SK-N-SH (cell line): ENCODE measurements around the gene FAM229A. TPM values are rescaled to one million over a fixed set of nuclear protein-coding genes. Genes with fewer than 3 reads are reported as not detected.

Source experiments
- CTCF ChIA-PET: fragments of 300-600, 350-600 bp; formaldehyde crosslinking; extraction: SDS; loops from one replicate; lab custom pipeline; 2021; lab: Yijun Ruan, JAX
- POLR2A ChIA-PET: fragments of 350-600 bp; sonication (Branson Sonifier 250); formaldehyde crosslinking; extraction: SDS; loops from one replicate; lab custom pipeline; 2020; ENCODE audit warnings: antibody characterized with exemption, inconsistent platforms; lab: Yijun Ruan, JAX
- DNase-seq: peaks from one replicate; pipeline ENCODE4 v3.0.0; 2012
- H2AFZ ChIP-seq: fragments of 200-600 bp; sonication (generic); 2 replicates; pipeline ENCODE4 v1.8.1; 2016; ENCODE audit warnings: antibody characterized with exemption, mild to moderate bottlenecking, low read depth
- H3F3A ChIP-seq: fragments of 200-600 bp; sonication (generic); replicated peaks from 2 replicates; pipeline ENCODE3; 2016; ENCODE audit warnings: antibody characterized with exemption, mild to moderate bottlenecking; ENCODE audit not compliant: insufficient read depth
- H3K27ac ChIP-seq, 2 experiments: fragments of 200-500 bp in 1 of 2; fragments of 200-600 bp in 1 of 2; sonication (Bioruptor generic) in 1 of 2; sonication (generic), shearing (Covaris generic) in 1 of 2; 2 replicates each; pipeline versions ENCODE4 v1.5.1 to v1.6.1; 2014 to 2016; ENCODE audit warnings: low read depth in 2 of 2, inconsistent platforms in 1 of 2, low read length in 1 of 2, mild to moderate bottlenecking in 1 of 2, mixed read lengths in 1 of 2
- H3K27me3 ChIP-seq: fragments of 200-600 bp; sonication (generic), shearing (Covaris generic); 2 replicates; pipeline ENCODE4 v1.6.1; 2016; ENCODE audit warnings: mixed run types; ENCODE audit not compliant: insufficient read depth
- H3K36me3 ChIP-seq, 2 experiments: fragments of 200-500 bp in 1 of 2; fragments of 200-600 bp in 1 of 2; sonication (Bioruptor generic) in 1 of 2; sonication (generic) in 1 of 2; replicated peaks in 1 of 2; 2 replicates each; pipeline versions ENCODE3 to v1.5.1; 2014 to 2016; ENCODE audit warnings: low read length in 1 of 2, mild to moderate bottlenecking in 1 of 2; ENCODE audit not compliant: insufficient read depth in 2 of 2, control insufficient read depth in 1 of 2
- H3K4me1 ChIP-seq, 2 experiments: fragments of 200-500 bp in 1 of 2; fragments of 200-600 bp in 1 of 2; sonication (Bioruptor generic) in 1 of 2; sonication (generic), shearing (Covaris generic) in 1 of 2; 2 replicates each; pipeline versions ENCODE4 v1.5.1 to v1.6.1; 2014 to 2016; ENCODE audit warnings: low read depth in 1 of 2, low read length in 1 of 2, mixed run types in 1 of 2; ENCODE audit not compliant: insufficient read depth in 2 of 2, control insufficient read depth in 1 of 2
- H3K4me2 ChIP-seq: fragments of 200-600 bp; sonication (generic), shearing (Covaris generic); 2 replicates; pipeline ENCODE4 v1.6.1; 2017; ENCODE audit warnings: mixed run types
- H3K4me3 ChIP-seq, 2 experiments: fragments of 200-500 bp in 1 of 2; fragments of 200-600 bp in 1 of 2; sonication (Bioruptor generic) in 1 of 2; sonication (generic), shearing (Covaris generic) in 1 of 2; 2 replicates each; pipeline versions ENCODE4 v1.5.1 to v1.8.1; 2014 to 2016; ENCODE audit warnings: low read depth in 2 of 2, inconsistent platforms in 1 of 2, low read length in 1 of 2, mild to moderate bottlenecking in 1 of 2, mixed read lengths in 1 of 2, moderate library complexity in 1 of 2
- H3K79me2 ChIP-seq: fragments of 200-600 bp; sonication (generic); 2 replicates; pipeline ENCODE4 v1.8.1; 2017; ENCODE audit warnings: mild to moderate bottlenecking; ENCODE audit not compliant: insufficient read depth
- H3K9ac ChIP-seq: fragments of 200-600 bp; sonication (generic); 2 replicates; pipeline ENCODE4 v1.6.1; 2017; ENCODE audit warnings: mixed run types
- H3K9me2 ChIP-seq: fragments of 200-600 bp; sonication (generic); 2 replicates; pipeline ENCODE4 v1.6.1; 2017; ENCODE audit warnings: mixed run types
- H3K9me3 ChIP-seq: fragments of 200-600 bp; sonication (generic); 2 replicates; pipeline ENCODE4 v1.6.1; 2017; ENCODE audit warnings: mixed run types, mild to moderate bottlenecking, moderate library complexity
- H4K20me1 ChIP-seq: fragments of 200-600 bp; sonication (generic); 2 replicates; pipeline ENCODE4 v1.6.1; 2017; ENCODE audit warnings: mild to moderate bottlenecking, mixed run types; ENCODE audit not compliant: insufficient read depth
- ELF1 ChIP-seq: IDR thresholded peaks from 2 replicates; pipeline ENCODE4 v1.4.0; 2012
- EP300 ChIP-seq, 2 experiments: IDR thresholded peaks; 2 replicates each; pipeline versions ENCODE4 v1.4.0 to v1.6.1; 2012; ENCODE audit warnings: borderline replicate concordance in 1 of 2, low read depth in 1 of 2, low read length in 1 of 2
- GATA2 ChIP-seq: sonication (generic); formaldehyde crosslinking; IDR thresholded peaks from 2 replicates; pipeline ENCODE4 v1.5.0; 2020; ENCODE audit warnings: mild to moderate bottlenecking, missing genetic modification reagents
- MXI1 ChIP-seq: IDR thresholded peaks from 2 replicates; pipeline ENCODE4 v1.6.1; 2012; ENCODE audit warnings: mild to moderate bottlenecking, low read depth, low read length, improper control_type of control experiment
- NRF1 ChIP-seq: IDR thresholded peaks from 2 replicates; pipeline ENCODE4 v1.6.1; 2012; ENCODE audit warnings: low read depth, mild to moderate bottlenecking, low read length
- POLR2AphosphoS5 ChIP-seq: IDR thresholded peaks from 2 replicates; pipeline ENCODE4 v1.6.1; 2012; ENCODE audit warnings: low read depth, low read length
- RFX5 ChIP-seq: IDR thresholded peaks from 2 replicates; pipeline ENCODE4 v1.6.1; 2012; ENCODE audit warnings: mild to moderate bottlenecking, improper control_type of control experiment, low read length
- RXRA ChIP-seq: IDR thresholded peaks from 2 replicates; pipeline ENCODE4 v1.4.0; 2012; ENCODE audit warnings: low read depth, mild to moderate bottlenecking, borderline replicate concordance
- TCF12 ChIP-seq: IDR thresholded peaks from 2 replicates; pipeline ENCODE4 v1.4.0; 2012
- TEAD4 ChIP-seq: IDR thresholded peaks from 2 replicates; pipeline ENCODE4 v1.4.0; 2012; ENCODE audit warnings: mild to moderate bottlenecking, borderline replicate concordance; ENCODE audit not compliant: insufficient read depth
- YY1 ChIP-seq: IDR thresholded peaks from 2 replicates; pipeline ENCODE4 v1.4.0; 2012; ENCODE audit warnings: low read depth, mild to moderate bottlenecking
- WGBS: methylation state at CpG from one replicate; pipeline ENCODE4 v1.1.6; 2017; ENCODE audit warnings: low lambda C conversion rate; 5-methylcytosine and 5-hydroxymethylcytosine counted together
- polyA plus RNA-seq, 3 experiments: library from polyadenylated mRNA; depleted of rRNA; stranded (reverse); fragments of >200 nt; gene quantifications; 2 replicates each; pipeline ENCODE4 v1.2.3, GENCODE V29; 2012
- TF ChIP-seq, protein P1 (sequence below): fragments of 200-600 bp; sonication (generic); IDR thresholded peaks from 2 replicates; pipeline ENCODE4 v1.6.1; 2017; ENCODE audit warnings: antibody characterized with exemption, mild to moderate bottlenecking, moderate library complexity
- TF ChIP-seq, protein P2 (sequence below): fragments of 150-350 bp; IDR thresholded peaks from 2 replicates; pipeline ENCODE4 v1.6.1; 2017; ENCODE audit warnings: antibody characterized with exemption, low read length, low read depth, borderline replicate concordance
- TF ChIP-seq, protein P3 (sequence below): IDR thresholded peaks from 2 replicates; pipeline ENCODE4 v1.4.0; 2012; ENCODE audit warnings: low read depth, borderline replicate concordance
- TF ChIP-seq, protein P4 (sequence below): IDR thresholded peaks from 2 replicates; pipeline ENCODE4; 2012
- TF ChIP-seq, protein P5 (sequence below): fragments of 150-350 bp; IDR thresholded peaks from 2 replicates; pipeline ENCODE4 v1.6.1; 2016; ENCODE audit warnings: mild to moderate bottlenecking, low read depth, low read length
- TF ChIP-seq, protein P6 (sequence below): IDR thresholded peaks from 2 replicates; pipeline ENCODE4 v1.6.1; 2012; ENCODE audit warnings: mild to moderate bottlenecking, low read depth, low read length, moderate library complexity

FAM229A gene
- polyA plus RNA-seq, 1 of the 3 experiments (the other 2 are of a cell fraction) = 8.0 TPM

DNA sequence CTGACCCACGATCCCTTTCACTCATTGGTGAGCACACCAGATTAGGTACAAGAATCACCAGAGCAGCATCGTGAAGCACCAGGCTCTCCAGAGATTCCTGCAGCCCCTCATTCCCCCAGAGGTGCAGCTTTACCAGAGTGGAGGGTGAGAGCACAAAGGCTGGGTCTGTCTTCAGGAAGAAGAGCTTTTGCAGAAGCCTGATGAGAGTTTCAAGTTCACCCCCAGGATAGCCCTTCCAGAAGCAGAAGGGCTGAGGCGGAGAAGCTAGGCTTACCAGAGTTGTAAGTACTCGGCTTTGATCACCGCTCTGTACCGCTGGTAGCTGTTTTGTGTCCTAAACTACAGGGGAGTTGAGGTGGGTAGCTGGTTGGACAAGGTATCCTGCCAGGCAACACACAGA lies 3.2 kb upstream of the FAM229A start:
- POLR2A ChIA-PET = no interaction called here
- H3K4me3 ChIP-seq = no peak overlapping the region
- H3K79me2 ChIP-seq = no peaks in the 10 kb centered on the region
- no peaks in the 10 kb centered on the region for H3K9me2 ChIP-seq
- no peak overlapping the region for H2AFZ ChIP-seq
- H4K20me1 ChIP-seq = no peaks in the 10 kb centered on the region
- peaks cover 6% of the 10 kb centered on the region for H3F3A ChIP-seq
- no peak for TF ChIP-seq YY1
- TF ChIP-seq, protein P1, sequence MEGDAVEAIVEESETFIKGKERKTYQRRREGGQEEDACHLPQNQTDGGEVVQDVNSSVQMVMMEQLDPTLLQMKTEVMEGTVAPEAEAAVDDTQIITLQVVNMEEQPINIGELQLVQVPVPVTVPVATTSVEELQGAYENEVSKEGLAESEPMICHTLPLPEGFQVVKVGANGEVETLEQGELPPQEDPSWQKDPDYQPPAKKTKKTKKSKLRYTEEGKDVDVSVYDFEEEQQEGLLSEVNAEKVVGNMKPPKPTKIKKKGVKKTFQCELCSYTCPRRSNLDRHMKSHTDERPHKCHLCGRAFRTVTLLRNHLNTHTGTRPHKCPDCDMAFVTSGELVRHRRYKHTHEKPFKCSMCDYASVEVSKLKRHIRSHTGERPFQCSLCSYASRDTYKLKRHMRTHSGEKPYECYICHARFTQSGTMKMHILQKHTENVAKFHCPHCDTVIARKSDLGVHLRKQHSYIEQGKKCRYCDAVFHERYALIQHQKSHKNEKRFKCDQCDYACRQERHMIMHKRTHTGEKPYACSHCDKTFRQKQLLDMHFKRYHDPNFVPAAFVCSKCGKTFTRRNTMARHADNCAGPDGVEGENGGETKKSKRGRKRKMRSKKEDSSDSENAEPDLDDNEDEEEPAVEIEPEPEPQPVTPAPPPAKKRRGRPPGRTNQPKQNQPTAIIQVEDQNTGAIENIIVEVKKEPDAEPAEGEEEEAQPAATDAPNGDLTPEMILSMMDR = no peak
- no peak for TF ChIP-seq EP300 (IDR thresholded peaks at IDR 0.05; ENCODE audit: borderline replicate concordance in 1 of 2, low read depth in 1 of 2, low read length in 1 of 2)
- no peak for TF ChIP-seq RFX5
- TF ChIP-seq, protein P2, sequence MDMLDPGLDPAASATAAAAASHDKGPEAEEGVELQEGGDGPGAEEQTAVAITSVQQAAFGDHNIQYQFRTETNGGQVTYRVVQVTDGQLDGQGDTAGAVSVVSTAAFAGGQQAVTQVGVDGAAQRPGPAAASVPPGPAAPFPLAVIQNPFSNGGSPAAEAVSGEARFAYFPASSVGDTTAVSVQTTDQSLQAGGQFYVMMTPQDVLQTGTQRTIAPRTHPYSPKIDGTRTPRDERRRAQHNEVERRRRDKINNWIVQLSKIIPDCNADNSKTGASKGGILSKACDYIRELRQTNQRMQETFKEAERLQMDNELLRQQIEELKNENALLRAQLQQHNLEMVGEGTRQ = no peak
- TF ChIP-seq, all 33 proteins: peak for 0
- WGBS = 97% methylated on average over 6 of the region's 6 CpGs
- Histone ChIP-seq H3K27me3 (no peaks in the 10 kb centered on the region), H3K4me1 (no peaks in the 10 kb centered on the region), H3K27ac (no peak overlapping the region), H3K4me2 (no peak overlapping the region), H3K9me3 (no peaks in the 10 kb centered on the region), H3K36me3 (peaks cover 19 to 47% of the 10 kb centered on the region in 2 experiments), H3K9ac (no peak overlapping the region)
- CTCF ChIA-PET = no interaction called here
- no peak for DNase-seq

DNA sequence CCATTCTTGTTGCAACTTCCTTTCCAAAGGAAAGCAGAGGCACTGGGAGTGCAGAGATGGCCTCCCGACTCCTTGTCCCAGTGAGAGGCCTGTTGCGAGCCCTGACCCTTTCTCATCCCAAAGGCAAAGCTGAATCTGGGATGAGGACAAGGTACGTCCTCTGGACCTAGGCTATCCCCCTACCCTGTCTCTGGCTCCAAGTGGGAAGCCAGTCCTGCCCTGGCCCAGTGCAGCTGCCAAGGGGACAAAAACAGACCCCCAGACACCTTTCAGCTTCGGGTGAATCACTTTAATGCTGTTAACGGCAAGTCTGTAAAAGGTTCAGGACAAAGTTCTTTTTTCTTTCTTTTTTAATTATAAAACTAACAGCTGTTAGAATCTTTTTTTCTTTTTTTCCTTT lies 2.6 kb upstream of the FAM229A start:
- 80% methylated on average over 3 of the region's 5 CpGs for WGBS
- no peaks in the 10 kb centered on the region for H4K20me1 ChIP-seq
- H3F3A ChIP-seq = peaks cover 6% of the 10 kb centered on the region
- no peak overlapping the region for H3K27ac ChIP-seq
- no peaks in the 10 kb centered on the region for H3K27me3 ChIP-seq
- H3K9ac ChIP-seq = no peak overlapping the region
- no peaks in the 10 kb centered on the region for H3K9me2 ChIP-seq
- no peak overlapping the region for H3K4me2 ChIP-seq
- no peaks in the 10 kb centered on the region for H3K4me1 ChIP-seq
- no peaks in the 10 kb centered on the region for H3K79me2 ChIP-seq
- peaks cover 13 to 47% of the 10 kb centered on the region in 2 experiments for H3K36me3 ChIP-seq
- ChIA-PET POLR2A (no interaction called here), CTCF (no interaction called here)
- H3K9me3 ChIP-seq = no peaks in the 10 kb centered on the region
- no peak overlapping the region for H3K4me3 ChIP-seq
- no peak for DNase-seq
- no peak overlapping the region for H2AFZ ChIP-seq
- TF ChIP-seq, protein P3, sequence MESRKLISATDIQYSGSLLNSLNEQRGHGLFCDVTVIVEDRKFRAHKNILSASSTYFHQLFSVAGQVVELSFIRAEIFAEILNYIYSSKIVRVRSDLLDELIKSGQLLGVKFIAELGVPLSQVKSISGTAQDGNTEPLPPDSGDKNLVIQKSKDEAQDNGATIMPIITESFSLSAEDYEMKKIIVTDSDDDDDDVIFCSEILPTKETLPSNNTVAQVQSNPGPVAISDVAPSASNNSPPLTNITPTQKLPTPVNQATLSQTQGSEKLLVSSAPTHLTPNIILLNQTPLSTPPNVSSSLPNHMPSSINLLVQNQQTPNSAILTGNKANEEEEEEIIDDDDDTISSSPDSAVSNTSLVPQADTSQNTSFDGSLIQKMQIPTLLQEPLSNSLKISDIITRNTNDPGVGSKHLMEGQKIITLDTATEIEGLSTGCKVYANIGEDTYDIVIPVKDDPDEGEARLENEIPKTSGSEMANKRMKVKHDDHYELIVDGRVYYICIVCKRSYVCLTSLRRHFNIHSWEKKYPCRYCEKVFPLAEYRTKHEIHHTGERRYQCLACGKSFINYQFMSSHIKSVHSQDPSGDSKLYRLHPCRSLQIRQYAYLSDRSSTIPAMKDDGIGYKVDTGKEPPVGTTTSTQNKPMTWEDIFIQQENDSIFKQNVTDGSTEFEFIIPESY = no peak
- TF ChIP-seq RXRA = no peak
- TF ChIP-seq NRF1 = no peak
- no peak for TF ChIP-seq TCF12
- TF ChIP-seq RFX5 = no peak
- TF ChIP-seq GATA2 = no peak
- no peak for TF ChIP-seq POLR2AphosphoS5
- no peak for TF ChIP-seq MXI1
- no peak for TF ChIP-seq TEAD4
- TF ChIP-seq, protein P4, sequence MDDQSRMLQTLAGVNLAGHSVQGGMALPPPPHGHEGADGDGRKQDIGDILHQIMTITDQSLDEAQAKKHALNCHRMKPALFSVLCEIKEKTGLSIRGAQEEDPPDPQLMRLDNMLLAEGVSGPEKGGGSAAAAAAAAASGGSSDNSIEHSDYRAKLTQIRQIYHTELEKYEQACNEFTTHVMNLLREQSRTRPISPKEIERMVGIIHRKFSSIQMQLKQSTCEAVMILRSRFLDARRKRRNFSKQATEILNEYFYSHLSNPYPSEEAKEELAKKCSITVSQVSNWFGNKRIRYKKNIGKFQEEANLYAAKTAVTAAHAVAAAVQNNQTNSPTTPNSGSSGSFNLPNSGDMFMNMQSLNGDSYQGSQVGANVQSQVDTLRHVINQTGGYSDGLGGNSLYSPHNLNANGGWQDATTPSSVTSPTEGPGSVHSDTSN = no peak
- TF ChIP-seq, protein P5, sequence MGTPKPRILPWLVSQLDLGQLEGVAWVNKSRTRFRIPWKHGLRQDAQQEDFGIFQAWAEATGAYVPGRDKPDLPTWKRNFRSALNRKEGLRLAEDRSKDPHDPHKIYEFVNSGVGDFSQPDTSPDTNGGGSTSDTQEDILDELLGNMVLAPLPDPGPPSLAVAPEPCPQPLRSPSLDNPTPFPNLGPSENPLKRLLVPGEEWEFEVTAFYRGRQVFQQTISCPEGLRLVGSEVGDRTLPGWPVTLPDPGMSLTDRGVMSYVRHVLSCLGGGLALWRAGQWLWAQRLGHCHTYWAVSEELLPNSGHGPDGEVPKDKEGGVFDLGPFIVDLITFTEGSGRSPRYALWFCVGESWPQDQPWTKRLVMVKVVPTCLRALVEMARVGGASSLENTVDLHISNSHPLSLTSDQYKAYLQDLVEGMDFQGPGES = no peak
- TF ChIP-seq, protein P6, sequence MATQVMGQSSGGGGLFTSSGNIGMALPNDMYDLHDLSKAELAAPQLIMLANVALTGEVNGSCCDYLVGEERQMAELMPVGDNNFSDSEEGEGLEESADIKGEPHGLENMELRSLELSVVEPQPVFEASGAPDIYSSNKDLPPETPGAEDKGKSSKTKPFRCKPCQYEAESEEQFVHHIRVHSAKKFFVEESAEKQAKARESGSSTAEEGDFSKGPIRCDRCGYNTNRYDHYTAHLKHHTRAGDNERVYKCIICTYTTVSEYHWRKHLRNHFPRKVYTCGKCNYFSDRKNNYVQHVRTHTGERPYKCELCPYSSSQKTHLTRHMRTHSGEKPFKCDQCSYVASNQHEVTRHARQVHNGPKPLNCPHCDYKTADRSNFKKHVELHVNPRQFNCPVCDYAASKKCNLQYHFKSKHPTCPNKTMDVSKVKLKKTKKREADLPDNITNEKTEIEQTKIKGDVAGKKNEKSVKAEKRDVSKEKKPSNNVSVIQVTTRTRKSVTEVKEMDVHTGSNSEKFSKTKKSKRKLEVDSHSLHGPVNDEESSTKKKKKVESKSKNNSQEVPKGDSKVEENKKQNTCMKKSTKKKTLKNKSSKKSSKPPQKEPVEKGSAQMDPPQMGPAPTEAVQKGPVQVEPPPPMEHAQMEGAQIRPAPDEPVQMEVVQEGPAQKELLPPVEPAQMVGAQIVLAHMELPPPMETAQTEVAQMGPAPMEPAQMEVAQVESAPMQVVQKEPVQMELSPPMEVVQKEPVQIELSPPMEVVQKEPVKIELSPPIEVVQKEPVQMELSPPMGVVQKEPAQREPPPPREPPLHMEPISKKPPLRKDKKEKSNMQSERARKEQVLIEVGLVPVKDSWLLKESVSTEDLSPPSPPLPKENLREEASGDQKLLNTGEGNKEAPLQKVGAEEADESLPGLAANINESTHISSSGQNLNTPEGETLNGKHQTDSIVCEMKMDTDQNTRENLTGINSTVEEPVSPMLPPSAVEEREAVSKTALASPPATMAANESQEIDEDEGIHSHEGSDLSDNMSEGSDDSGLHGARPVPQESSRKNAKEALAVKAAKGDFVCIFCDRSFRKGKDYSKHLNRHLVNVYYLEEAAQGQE = no peak
- no peak for TF ChIP-seq ELF1
